Upper lobe of left lung (tissue), 4 donors: ENCODE results near the gene MRGPRG.

Experiments used
- EP300 ChIP-seq, 4 donors: sonication (generic); formaldehyde crosslinking; IDR thresholded peaks; one replicate each; pipeline ENCODE4 v1.5.1; 2017; ENCODE audit warnings: antibody characterized with exemption in 4 of 4, control low read depth in 2 of 4
- TF ChIP-seq, protein P1 (sequence below), 6 experiments: fragments of 450-650 bp in 4 of 6; fragments of 200-600 bp in 2 of 6; sonication (generic) in 2 of 6; IDR thresholded peaks; one replicate each; pipeline ENCODE4 v1.5.1; 2016 to 2019; ENCODE audit warnings: antibody characterized with exemption in 6 of 6

GRCh38 chr11:3237119-3237518 is 18.5 kb upstream of the MRGPRG start:
- TF ChIP-seq, protein P1, sequence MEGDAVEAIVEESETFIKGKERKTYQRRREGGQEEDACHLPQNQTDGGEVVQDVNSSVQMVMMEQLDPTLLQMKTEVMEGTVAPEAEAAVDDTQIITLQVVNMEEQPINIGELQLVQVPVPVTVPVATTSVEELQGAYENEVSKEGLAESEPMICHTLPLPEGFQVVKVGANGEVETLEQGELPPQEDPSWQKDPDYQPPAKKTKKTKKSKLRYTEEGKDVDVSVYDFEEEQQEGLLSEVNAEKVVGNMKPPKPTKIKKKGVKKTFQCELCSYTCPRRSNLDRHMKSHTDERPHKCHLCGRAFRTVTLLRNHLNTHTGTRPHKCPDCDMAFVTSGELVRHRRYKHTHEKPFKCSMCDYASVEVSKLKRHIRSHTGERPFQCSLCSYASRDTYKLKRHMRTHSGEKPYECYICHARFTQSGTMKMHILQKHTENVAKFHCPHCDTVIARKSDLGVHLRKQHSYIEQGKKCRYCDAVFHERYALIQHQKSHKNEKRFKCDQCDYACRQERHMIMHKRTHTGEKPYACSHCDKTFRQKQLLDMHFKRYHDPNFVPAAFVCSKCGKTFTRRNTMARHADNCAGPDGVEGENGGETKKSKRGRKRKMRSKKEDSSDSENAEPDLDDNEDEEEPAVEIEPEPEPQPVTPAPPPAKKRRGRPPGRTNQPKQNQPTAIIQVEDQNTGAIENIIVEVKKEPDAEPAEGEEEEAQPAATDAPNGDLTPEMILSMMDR (IDR thresholded peaks at IDR 0.05): no peak
- no peak for TF ChIP-seq EP300 (IDR thresholded peaks at IDR 0.05)
